ENCODE data around the gene IL22RA2. TPM values are rescaled to one million over a fixed set of nuclear protein-coding genes. Genes with fewer than 3 reads are reported as not detected.
"Not testable (repeated sequence)": the region's sequence is repeated elsewhere in the genome, so short reads cannot be mapped to it uniquely, and the experiment has no call there.

Gene IL22RA2
- total RNA-seq, 4 donors from 2014 or later = not detected

DNA sequence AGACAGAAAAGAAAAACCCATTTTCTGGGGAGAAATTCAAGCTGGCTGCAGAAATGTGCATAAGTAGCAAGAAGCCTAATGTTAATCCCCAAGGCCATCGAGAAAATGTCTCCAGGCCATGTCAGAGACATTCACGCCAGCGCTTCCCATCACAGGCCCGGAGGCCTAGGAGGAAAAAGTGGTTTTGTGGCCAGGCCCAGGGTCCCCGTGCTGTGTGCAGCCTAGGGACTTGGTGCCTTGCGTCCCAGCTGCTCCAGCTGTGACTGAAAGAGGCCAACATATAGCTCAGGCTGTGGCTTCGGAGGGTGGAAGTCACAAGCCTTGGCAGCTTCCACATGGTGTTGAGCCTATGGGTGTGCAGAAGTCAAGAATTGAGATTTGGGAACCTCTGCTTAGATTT is 34.8 kb upstream of the IL22RA2 start:
- Histone ChIP-seq H3K27me3 (no peaks in the 10 kb centered on the region), H3K4me1 (peaks cover 0 to 9% of the 10 kb centered on the region in 2 donors), H3K27ac (no peak overlapping the region), H3K4me3 (no peak overlapping the region), H3K9me3 (no peaks in the 10 kb centered on the region), H3K36me3 (no peaks in the 10 kb centered on the region)
- DNase-seq = no peak
- intact Hi-C loops (cut with DNase I; ENCODE audit: low total_unique reads) = no loop called here
- TF ChIP-seq, protein P1, sequence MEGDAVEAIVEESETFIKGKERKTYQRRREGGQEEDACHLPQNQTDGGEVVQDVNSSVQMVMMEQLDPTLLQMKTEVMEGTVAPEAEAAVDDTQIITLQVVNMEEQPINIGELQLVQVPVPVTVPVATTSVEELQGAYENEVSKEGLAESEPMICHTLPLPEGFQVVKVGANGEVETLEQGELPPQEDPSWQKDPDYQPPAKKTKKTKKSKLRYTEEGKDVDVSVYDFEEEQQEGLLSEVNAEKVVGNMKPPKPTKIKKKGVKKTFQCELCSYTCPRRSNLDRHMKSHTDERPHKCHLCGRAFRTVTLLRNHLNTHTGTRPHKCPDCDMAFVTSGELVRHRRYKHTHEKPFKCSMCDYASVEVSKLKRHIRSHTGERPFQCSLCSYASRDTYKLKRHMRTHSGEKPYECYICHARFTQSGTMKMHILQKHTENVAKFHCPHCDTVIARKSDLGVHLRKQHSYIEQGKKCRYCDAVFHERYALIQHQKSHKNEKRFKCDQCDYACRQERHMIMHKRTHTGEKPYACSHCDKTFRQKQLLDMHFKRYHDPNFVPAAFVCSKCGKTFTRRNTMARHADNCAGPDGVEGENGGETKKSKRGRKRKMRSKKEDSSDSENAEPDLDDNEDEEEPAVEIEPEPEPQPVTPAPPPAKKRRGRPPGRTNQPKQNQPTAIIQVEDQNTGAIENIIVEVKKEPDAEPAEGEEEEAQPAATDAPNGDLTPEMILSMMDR (IDR thresholded peaks at IDR 0.05) = no peak
- TF ChIP-seq POLR2A (IDR thresholded peaks at IDR 0.05) = no peak

DNA sequence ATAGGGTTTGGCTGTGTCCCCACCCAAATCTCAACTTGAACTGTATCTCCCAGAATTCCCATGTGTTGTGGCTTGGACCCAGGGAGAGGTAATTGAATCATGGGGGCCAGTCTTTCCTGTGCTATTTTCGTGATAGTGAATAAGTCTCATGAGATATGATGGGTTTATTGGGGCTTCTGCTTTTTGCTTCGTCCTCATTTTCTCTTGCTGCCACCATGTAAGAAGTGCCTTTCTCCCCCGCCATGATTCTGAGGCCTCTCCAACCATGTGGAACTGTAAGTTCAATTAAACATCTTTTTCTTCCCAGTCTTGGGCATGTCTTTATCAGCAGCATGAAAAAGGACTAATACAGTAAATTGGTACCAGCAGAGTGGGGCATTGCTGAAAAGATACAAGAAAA is 34.0 kb upstream of the IL22RA2 start:
- H3K27ac ChIP-seq; H3K9me3 ChIP-seq; H3K36me3 ChIP-seq; H3K27me3 ChIP-seq; H3K4me3 ChIP-seq; DNase-seq; H3K4me1 ChIP-seq; intact Hi-C loops (cut with DNase I; ENCODE audit: low total_unique reads): not testable (repeated sequence)

DNA sequence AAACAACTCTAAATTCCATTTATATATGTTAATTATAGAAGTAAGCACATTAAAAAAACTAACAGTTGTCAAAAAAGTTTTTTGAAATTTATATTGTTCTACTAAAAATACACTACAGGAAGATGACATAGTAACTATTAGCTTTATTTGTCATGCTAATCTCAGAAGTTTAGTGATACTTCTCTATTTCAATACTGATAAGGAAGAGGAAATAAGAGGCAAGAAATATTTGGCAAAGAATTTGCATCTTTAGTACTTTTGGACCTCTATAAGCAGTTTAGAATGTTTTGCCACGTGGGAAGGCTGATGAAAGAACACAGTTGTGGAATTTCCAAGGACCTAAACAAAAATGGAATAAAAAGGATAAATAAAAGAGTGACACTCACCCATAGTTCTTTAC is 33.1 kb upstream of the IL22RA2 start:
- H3K4me3 ChIP-seq = no peak overlapping the region
- no peaks in the 10 kb centered on the region for H3K9me3 ChIP-seq
- peaks cover 0 to 9% of the 10 kb centered on the region in 2 donors for H3K4me1 ChIP-seq
- intact Hi-C loops (cut with DNase I; ENCODE audit: low total_unique reads) = no loop called here
- no peak for DNase-seq
- TF ChIP-seq POLR2A (IDR thresholded peaks at IDR 0.05) = no peak
- TF ChIP-seq, protein P1 (IDR thresholded peaks at IDR 0.05) = no peak
- no peaks in the 10 kb centered on the region for H3K36me3 ChIP-seq
- no peak overlapping the region for H3K27ac ChIP-seq
- no peaks in the 10 kb centered on the region for H3K27me3 ChIP-seq

DNA sequence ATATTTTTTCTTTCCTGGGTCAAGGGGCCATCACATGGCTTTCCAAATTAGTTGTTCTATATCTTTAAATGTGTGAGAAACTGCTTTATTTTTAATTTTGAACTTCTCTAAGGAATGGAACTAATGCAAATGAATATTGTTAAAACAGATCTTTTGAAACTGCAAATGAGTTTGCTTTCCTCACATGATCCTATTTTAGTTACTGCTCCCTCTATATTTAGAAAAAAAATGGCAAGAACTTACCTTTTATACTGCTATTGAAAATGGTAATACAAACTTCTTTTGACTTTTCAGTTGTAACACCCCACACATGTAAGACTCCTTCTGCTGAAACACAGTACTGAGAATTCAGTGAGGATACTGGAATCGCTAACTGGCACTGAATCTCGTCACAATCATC is 29.8 kb upstream of the IL22RA2 start:
- intact Hi-C loops (cut with DNase I; ENCODE audit: low total_unique reads) = no loop called here
- Histone ChIP-seq H3K4me1 (peaks cover 0 to 5% of the 10 kb centered on the region in 2 donors), H3K4me3 (no peak overlapping the region), H3K9me3 (no peaks in the 10 kb centered on the region), H3K27me3 (no peaks in the 10 kb centered on the region), H3K36me3 (no peaks in the 10 kb centered on the region), H3K27ac (no peak overlapping the region)
- TF ChIP-seq, protein P1 (IDR thresholded peaks at IDR 0.05) = no peak
- TF ChIP-seq POLR2A (IDR thresholded peaks at IDR 0.05) = no peak
- no peak for DNase-seq

- Histone ChIP-seq H3K4me3 (no peak overlapping the region), H3K9me3 (no peaks in the 10 kb centered on the region), H3K27me3 (no peaks in the 10 kb centered on the region), H3K4me1 (no peaks in the 10 kb centered on the region), H3K27ac (no peak overlapping the region), H3K36me3 (no peaks in the 10 kb centered on the region)
- DNase-seq = no peak
- TF ChIP-seq, protein P1 (IDR thresholded peaks at IDR 0.05) = no peak
- no peak for TF ChIP-seq POLR2A (IDR thresholded peaks at IDR 0.05)
- intact Hi-C loops (cut with DNase I; ENCODE audit: low total_unique reads) = no loop called here
Measured at GRCh38 chr6:137202078-137202477, 28.6 kb upstream of the IL22RA2 start.

GRCh38 chr6:137201006-137201405 is 27.6 kb upstream of the IL22RA2 start:
- Histone ChIP-seq H3K9me3 (no peaks in the 10 kb centered on the region), H3K36me3 (no peaks in the 10 kb centered on the region), H3K4me1 (no peaks in the 10 kb centered on the region), H3K4me3 (no peak overlapping the region), H3K27me3 (no peaks in the 10 kb centered on the region), H3K27ac (no peak overlapping the region)
- TF ChIP-seq, protein P1 (IDR thresholded peaks at IDR 0.05) = no peak
- no peak for TF ChIP-seq POLR2A (IDR thresholded peaks at IDR 0.05)
- intact Hi-C loops (cut with DNase I; ENCODE audit: low total_unique reads) = no loop called here
- no peak for DNase-seq

All from uterus (tissue), 4 donors.